Measurements from ENCODE around the gene RASL11A.

DNA sequence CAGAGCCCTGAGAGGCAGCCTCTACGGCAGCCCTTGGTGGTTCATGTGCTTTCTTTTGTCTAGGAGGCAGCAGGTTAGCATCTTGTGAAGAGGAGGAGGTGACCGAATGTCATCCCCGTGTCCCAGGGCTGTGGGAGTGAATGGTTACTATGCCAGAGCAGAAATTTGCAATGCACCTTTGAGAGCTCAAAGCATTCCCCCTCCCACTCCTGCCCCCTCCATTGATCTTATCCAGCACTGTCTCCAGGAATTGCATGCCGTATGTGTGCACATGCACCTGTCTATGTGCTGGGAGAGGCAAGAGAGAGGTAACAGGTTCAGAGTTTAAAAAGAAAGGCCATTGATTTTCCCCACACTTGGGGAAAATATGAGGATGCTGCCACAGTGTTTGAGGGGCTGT is 10.2 kb downstream of the RASL11A start:
- TF ChIP-seq EZH2phosphoT487 (IDR thresholded peaks at IDR 0.05; ENCODE audit: low read length) = no peak
- TF ChIP-seq, protein P1, sequence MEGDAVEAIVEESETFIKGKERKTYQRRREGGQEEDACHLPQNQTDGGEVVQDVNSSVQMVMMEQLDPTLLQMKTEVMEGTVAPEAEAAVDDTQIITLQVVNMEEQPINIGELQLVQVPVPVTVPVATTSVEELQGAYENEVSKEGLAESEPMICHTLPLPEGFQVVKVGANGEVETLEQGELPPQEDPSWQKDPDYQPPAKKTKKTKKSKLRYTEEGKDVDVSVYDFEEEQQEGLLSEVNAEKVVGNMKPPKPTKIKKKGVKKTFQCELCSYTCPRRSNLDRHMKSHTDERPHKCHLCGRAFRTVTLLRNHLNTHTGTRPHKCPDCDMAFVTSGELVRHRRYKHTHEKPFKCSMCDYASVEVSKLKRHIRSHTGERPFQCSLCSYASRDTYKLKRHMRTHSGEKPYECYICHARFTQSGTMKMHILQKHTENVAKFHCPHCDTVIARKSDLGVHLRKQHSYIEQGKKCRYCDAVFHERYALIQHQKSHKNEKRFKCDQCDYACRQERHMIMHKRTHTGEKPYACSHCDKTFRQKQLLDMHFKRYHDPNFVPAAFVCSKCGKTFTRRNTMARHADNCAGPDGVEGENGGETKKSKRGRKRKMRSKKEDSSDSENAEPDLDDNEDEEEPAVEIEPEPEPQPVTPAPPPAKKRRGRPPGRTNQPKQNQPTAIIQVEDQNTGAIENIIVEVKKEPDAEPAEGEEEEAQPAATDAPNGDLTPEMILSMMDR (IDR thresholded peaks at IDR 0.05; ENCODE audit: low read length) = no peak
- no peak for TF ChIP-seq EZH2 (optimal IDR thresholded peaks at IDR 0.05; ENCODE audit: low read depth, low read length)
